PFSK-1 (cell line): ENCODE measurements around the gene CXCL17.

ENCODE experiments used
- FOXP2 ChIP-seq: optimal IDR thresholded peaks from 2 replicates; pipeline ENCODE3; 2011; ENCODE audit warnings: borderline replicate concordance, control low read depth, inconsistent platforms; ENCODE audit not compliant: insufficient read depth; ENCODE audit errors: extremely low read length, extremely low read depth
- POLR2AphosphoS5 ChIP-seq: IDR thresholded peaks from 2 replicates; pipeline ENCODE4 v1.6.1; 2012; ENCODE audit warnings: low read depth, mild to moderate bottlenecking, control low read depth, low read length, moderate library complexity
- REST ChIP-seq, 2 experiments: IDR thresholded peaks; 2 replicates each; pipeline versions ENCODE4 v1.6.1 to v1.8.0; 2011 to 2012; ENCODE audit warnings: low read depth in 2 of 2, low read length in 2 of 2, control low read depth in 1 of 2, inconsistent platforms in 1 of 2, mild to moderate bottlenecking in 1 of 2, moderate library complexity in 1 of 2; ENCODE audit not compliant: insufficient read depth in 1 of 2
- SIN3A ChIP-seq: IDR thresholded peaks from 2 replicates; pipeline ENCODE4 v1.6.1; 2012; ENCODE audit warnings: mild to moderate bottlenecking, low read length, moderate library complexity, borderline replicate concordance; ENCODE audit not compliant: insufficient read depth
- TAF1 ChIP-seq: IDR thresholded peaks from 2 replicates; pipeline ENCODE4 v1.6.1; 2012; ENCODE audit warnings: low read length, control low read depth, borderline replicate concordance; ENCODE audit not compliant: insufficient read depth

Gene CXCL17

GRCh38 chr19:42406111-42406510 is 36.6 kb downstream of the CXCL17 start:
- TF ChIP-seq POLR2AphosphoS5 (no peak), FOXP2 (no peak), SIN3A (no peak), REST (IDR thresholded peaks at IDR 0.05; ENCODE audit: insufficient read depth in 1 of 2, low read depth in 2 of 2, low read length in 2 of 2) (no peak), TAF1 (no peak)

GRCh38 chr19:42403586-42403985 is 39.2 kb downstream of the CXCL17 start:
- TF ChIP-seq POLR2AphosphoS5 = no peak
- TF ChIP-seq SIN3A = no peak
- TF ChIP-seq REST (IDR thresholded peaks at IDR 0.05; ENCODE audit: insufficient read depth in 1 of 2, low read depth in 2 of 2, low read length in 2 of 2) = no peak
- no peak for TF ChIP-seq TAF1
- TF ChIP-seq FOXP2 = no peak

GRCh38 chr19:42402376-42403116 is 40.2 kb downstream of the CXCL17 start:
- TF ChIP-seq POLR2AphosphoS5 = no peak
- no peak for TF ChIP-seq REST (IDR thresholded peaks at IDR 0.05; ENCODE audit: insufficient read depth in 1 of 2, low read depth in 2 of 2, low read length in 2 of 2)
- no peak for TF ChIP-seq FOXP2
- no peak for TF ChIP-seq SIN3A
- no peak for TF ChIP-seq TAF1

- peak; percentile 92 for TF ChIP-seq FOXP2
- no peak for TF ChIP-seq REST (IDR thresholded peaks at IDR 0.05; ENCODE audit: insufficient read depth in 1 of 2, low read depth in 2 of 2, low read length in 2 of 2)
Observed at GRCh38 chr19:42401365-42402303, 41.1 kb downstream of the CXCL17 start.
